GM04503 (cell line): ENCODE data around the gene CCDC33.

Experiments used
- DNase-seq: peaks from one replicate; pipeline ENCODE4 v3.0.0-alpha.2; 2012; ENCODE audit warnings: low read depth

Gene CCDC33

GRCh38 chr15:74229686-74230085 is 6.4 kb upstream of the CCDC33 start:
- DNase-seq: no peak

GRCh38 chr15:74231475-74231874 is 4.7 kb upstream of the CCDC33 start:
- no peak for DNase-seq

DNA sequence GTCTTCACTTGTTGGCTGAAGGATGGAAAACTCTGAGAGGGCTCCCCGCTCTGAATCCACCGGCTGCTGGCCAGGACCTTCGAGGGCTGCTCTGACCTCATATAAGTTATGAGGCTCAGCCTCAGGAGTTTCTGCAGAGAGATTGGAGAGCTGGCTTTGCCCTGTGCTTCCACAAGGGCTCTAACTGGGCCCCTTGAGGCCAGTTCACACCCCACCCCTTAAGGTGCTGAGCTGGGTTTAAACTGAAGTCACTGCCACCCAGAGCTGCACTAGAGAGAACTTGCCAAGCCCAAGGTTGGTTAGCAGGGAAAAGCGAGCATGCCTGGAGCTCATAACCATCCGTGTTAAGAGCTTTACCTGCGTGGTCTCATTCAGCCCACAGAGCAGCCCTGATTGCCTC is 2.8 kb upstream of the CCDC33 start:
- DNase-seq: no peak

GRCh38 chr15:74233851-74234597 is 2.1 kb upstream of the CCDC33 start:
- no peak for DNase-seq

- no peak for DNase-seq
Observed at GRCh38 chr15:74234598-74234875, 1.6 kb upstream of the CCDC33 start.

GRCh38 chr15:74239051-74239705 is 3.1 kb downstream of the CCDC33 start:
- DNase-seq: no peak

DNA sequence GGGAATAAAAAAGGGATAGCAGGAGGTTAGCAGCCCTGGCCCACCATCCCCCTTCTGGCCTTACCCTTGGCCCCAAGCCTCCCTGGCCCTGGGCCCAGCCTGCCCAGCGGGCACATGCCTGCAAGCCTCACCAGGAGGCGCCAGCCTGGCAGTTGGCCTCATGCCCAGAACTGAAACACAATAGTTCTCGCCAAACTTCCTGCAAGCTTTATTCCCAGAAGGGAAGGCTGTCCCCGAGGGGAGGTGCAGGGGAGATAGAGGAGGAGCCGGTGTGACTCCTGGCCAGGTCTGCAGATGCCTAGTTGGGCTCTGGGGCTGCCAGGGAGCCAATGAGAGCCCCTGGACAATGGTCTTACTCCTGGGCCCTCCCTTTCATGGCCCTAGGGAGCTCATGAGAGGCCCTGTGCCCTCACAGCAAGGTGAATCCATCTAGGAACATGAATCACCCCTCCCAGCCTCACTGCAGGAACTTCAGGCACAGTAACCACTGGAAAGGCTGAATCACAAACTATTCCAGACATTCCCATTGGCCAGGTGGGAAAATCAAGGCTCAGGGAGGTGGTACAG is 4.0 kb downstream of the CCDC33 start:
- peak; percentile 53 for DNase-seq

- no peak for DNase-seq
Observed at GRCh38 chr15:74240897-74241614, 4.9 kb downstream of the CCDC33 start.

DNA sequence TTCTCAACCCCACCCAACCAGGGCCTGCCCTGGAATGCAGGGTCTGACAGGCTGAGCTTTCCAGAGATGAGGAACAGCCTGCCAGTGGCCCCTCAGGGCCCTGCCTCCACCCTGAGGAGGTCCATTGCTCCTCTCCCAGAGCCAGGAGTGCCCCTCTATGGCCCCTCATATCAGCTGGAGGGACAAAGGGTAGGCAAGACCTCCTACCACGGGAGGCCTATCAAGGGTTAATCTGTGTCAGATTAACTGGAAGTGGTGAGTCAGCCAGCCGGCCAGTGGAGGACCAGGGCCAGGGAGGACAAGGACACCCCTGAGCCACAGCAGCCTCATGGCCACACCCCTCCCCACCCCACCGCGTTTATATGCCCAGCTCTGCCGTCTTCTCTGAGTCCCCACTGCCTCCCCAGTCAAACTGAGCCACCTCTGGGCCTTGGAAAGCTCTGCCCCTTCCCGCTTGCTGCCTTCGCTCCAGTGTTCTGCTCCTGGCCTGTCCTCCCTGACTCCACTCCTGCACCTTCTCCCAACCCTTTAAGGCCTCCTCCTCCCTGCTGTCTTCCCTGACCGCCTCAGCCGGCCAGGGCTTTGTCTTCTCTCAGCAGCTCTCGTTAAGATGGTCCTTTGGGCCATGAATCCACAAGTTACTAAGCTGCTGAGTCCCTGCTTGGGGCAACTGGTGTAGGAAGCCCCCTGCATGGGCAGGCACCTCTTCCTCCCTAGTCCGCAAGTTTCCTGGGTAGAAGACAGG is 6.5 kb downstream of the CCDC33 start:
- no peak for DNase-seq

DNA sequence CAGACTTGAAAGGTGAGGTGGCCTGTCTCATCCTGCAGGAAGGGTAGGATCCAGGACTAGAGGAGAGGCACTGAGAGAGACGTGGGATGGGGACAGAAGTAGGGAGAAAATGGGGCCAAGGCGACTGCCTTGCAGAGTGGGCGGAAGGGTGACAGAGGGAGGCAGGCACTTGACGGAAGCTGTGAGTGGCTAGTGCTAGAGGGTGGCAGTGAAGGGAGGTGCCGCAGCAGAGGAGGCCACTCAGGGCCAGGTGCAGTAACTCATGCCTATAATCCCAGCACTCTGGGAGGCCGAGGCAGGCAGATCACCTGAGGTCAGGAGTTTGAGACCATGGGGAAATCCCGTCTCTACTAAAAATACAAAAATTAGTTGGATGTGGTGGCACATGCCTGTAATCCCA is 7.3 kb downstream of the CCDC33 start:
- DNase-seq: no peak

DNA sequence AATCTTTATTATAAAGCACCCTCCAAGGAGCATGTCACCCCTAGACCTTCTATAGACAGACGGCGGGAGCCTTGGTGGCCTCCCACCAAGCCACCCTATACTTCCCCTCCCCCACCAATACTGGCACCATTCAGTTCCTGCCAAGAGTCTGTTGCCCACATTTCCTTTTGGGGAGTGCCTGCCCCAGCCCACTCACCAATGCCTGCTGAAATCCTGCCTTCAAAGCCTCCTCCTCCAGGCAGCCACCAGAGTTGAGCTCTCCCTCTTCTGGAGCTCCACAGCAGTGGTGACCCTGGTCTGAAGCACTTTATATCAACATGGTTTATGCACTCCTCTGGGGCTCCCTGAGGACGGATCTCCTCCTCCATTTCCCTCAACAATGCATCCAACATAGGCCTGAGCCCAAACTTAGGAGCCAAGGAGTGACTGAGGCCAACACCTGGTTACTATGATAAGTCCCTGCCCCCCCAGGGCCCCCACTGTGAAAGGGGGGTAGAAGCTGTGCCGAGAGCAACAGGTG is 8.8 kb downstream of the CCDC33 start:
- no peak for DNase-seq

DNA sequence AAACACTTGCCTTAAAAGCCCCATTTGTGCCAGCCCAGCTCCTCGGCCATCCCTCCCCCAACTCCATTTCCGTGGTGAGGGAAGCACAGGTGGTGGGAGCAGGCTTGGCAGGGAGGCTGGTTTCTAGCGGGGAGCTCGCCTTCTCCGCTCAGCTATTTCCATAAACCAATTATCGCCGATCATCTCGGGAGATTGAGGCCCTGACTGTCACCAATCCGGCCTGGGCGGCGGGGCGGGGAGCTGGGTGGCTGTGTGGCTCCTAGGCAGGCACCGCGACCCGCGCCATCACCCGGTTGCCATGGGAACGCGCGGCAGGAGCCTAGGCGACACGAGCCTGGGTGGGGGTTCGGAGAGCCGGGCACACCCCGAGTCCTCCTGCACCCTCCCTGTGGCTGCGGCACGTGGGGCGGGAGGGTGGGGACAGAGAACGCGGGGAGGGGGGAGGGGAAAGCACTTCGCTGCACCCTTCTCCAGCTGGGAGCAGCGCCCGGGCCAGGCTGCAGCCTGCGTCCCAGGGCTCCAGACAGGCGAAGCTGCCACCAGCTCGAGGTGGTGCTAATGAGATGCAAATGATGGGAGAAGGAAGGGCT is 9.3 kb downstream of the CCDC33 start:
- DNase-seq: no peak

DNA sequence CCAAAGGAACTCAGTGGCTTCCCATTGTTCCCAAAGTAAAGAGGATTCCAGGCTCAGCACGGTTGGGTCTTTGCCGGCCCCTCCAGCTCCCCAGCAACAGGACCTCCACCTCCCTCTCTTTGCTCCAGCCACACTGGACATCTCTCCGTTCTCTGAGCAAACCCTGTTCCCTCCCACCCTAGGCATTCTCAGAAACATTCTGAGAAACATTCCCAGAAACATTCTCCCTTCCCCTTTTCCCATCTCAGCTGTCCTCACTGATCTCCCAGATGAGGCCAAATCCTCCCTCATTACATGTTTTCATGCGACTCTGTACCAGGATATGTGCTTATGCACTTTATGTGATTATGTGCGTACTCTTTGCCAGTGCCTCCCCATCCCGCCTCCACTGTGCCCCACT is 14.1 kb downstream of the CCDC33 start:
- DNase-seq: no peak

GRCh38 chr15:74251131-74251811 is 15.1 kb downstream of the CCDC33 start:
- DNase-seq: no peak

GRCh38 chr15:74252291-74252690 is 16.2 kb downstream of the CCDC33 start:
- DNase-seq: no peak

DNA sequence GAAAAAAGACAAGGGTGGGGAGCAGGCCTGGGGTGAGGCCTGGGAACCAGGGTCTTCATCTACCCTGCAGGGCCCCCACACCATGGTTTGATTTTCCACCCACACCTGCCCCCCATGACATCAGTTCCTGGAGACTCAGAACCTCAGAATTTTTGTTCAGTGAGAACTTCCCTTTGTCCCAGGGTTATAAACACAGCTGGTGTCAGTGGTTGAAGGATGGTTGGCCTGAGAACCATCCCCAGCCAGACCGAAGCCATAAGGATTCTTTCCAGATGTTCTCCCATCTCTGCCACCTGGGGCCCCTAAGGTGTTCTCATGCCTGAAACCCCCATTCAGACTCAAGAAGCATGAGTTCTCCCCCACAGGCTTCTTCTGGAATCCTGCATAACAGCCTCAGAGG is 16.6 kb downstream of the CCDC33 start:
- DNase-seq: no peak

GRCh38 chr15:74253211-74253921 is 17.2 kb downstream of the CCDC33 start:
- no peak for DNase-seq

GRCh38 chr15:74257105-74257504 is 21.0 kb downstream of the CCDC33 start:
- no peak for DNase-seq

- DNase-seq: no peak
Observed at GRCh38 chr15:74257623-74258022, 21.5 kb downstream of the CCDC33 start.

DNA sequence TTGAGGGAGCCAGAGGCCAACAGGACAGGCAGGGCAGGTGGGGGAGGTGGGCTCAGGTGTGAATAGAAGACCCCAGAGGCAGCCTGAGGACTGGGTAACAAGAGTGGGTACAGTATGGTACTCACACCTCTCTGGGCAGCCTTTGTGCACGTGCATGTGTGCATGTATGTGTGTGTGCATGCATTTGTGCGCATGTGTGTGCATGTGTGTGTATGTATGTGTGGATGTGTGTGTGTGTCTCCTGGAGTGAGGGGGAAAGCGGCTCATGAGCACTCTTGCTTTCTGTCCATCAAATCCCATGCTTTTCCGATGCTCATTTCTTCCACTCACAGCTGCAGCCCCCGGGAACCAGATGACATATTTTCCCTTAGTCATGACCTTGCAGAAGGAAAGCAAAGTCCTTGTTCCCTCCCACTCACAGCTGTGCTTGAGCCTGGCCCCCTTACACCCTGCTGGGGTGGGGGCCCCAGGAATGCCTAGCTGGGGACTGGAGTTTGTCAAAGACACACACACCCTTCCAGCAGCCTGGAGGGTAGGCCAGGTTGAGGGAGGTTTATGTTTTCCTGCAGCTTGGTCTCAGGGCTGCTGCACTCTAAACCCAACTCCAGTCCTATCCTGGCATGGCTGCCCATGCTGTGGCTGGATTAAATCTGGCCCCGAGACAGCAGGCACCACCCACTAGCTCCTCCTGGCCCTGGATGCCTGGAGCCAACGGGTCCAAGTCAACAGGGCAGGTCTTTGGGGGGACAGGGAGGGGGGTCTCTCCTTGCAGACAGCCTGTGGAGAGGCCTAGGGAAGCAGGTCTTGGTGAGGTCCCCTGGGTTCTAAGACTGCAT is 22.5 kb downstream of the CCDC33 start:
- DNase-seq: no peak
